AG04449 (cell line): ENCODE results near the gene COPB1.

Experiments
- CTCF ChIA-PET: fragments of 350-600 bp; formaldehyde crosslinking; extraction: SDS; loops from one replicate; lab custom pipeline; 2021; ENCODE audit warnings: antibody characterized with exemption; lab: Yijun Ruan, JAX
- POLR2A ChIA-PET: fragments of 400-600, 350-600 bp; formaldehyde crosslinking; extraction: SDS; loops from one replicate; lab custom pipeline; 2020; ENCODE audit warnings: antibody characterized with exemption, inconsistent platforms; lab: Yijun Ruan, JAX
- DNase-seq: peaks from one replicate; pipeline ENCODE4 v3.0.0-alpha.2; 2010; ENCODE audit warnings: low read depth, low spot score
- H3K4me3 ChIP-seq: 2 replicates; pipeline ENCODE4 v1.5.1; 2011; ENCODE audit warnings: low read depth, mild to moderate bottlenecking, control low read depth, low read length
- TF ChIP-seq, protein P1 (sequence below): IDR thresholded peaks from one replicate; pipeline ENCODE4 v1.5.1; 2011; ENCODE audit warnings: mild to moderate bottlenecking, moderate library complexity, low read length, control low read depth, inconsistent platforms; ENCODE audit not compliant: insufficient read depth; ENCODE audit errors: missing control alignments

Gene COPB1

DNA sequence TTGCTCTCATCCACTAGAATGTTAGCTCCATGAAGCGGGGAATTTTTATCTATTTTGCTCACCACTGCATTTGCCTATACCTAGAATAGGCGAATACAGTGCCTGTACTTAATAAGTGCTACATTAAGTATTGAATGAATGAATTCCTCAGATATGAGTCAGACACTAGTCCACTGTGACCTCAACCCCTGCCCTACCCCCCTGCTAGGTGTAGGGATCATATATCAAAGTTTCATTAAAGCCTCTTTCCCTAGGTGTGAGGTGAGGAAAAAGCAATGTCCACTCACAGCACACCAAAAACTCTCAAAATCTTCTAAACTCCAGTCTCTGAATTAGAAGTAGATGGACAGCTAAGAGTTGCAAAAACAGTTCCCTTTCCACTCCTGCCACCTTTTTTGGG, 30.3 kb upstream of the COPB1 start:
- DNase-seq = no peak
- ChIA-PET CTCF (interaction anchor here (1.2 kb wide), 1 partner anchor 9 kb away, joined by 5 read pairs; the partner anchor contains the start of gene PSMA1), POLR2A (no interaction called here)
- H3K4me3 ChIP-seq = no peak overlapping the region
- TF ChIP-seq, protein P1, sequence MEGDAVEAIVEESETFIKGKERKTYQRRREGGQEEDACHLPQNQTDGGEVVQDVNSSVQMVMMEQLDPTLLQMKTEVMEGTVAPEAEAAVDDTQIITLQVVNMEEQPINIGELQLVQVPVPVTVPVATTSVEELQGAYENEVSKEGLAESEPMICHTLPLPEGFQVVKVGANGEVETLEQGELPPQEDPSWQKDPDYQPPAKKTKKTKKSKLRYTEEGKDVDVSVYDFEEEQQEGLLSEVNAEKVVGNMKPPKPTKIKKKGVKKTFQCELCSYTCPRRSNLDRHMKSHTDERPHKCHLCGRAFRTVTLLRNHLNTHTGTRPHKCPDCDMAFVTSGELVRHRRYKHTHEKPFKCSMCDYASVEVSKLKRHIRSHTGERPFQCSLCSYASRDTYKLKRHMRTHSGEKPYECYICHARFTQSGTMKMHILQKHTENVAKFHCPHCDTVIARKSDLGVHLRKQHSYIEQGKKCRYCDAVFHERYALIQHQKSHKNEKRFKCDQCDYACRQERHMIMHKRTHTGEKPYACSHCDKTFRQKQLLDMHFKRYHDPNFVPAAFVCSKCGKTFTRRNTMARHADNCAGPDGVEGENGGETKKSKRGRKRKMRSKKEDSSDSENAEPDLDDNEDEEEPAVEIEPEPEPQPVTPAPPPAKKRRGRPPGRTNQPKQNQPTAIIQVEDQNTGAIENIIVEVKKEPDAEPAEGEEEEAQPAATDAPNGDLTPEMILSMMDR = no peak

DNA sequence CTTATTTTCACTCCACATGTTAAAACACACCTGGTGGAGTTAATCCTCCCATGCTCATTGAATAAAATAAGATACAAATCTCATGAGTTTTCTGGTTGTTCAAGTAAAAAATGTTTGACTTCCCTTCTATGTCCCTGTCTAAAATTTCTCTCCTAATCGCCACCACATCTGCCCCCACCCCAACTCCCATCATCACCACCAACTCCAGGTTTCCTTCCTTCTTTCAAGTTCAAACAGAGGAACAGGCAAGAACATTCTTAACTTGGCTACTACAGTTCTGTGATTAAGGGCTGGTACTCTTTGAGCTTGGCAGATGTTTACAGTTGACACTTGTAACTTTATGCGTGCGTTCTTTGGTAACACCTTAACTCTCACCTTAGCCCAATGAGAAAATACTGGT, 29.7 kb upstream of the COPB1 start:
- TF ChIP-seq, protein P1 = no peak
- CTCF ChIA-PET = interaction anchor here (1.2 kb wide), 1 partner anchor 9 kb away, joined by 5 read pairs; the partner anchor contains the start of gene PSMA1

DNA sequence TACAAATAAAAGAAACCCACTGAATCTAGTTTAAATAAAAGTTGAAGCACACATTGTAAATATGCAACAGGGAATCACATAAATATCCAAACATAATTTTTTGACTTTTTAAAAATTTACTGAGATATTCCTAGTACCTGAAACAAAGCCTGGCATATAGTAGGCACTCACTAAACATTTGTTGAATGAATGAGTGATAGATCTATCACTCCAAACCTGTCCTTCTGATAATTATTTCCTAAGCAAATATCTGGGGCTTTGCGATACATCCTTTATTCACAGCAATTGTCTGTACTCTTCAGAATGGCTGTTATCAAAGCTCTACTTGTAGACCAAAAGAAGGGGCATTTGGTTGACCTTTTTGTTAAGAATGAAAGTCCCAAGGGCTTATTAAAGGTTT, 23.2 kb upstream of the COPB1 start:
- ChIA-PET CTCF (interaction anchor here (0.6 to 1.1 kb wide), 2 partner anchors 12 to 14 kb away, joined by 3 read pairs; no protein-coding TSS in a partner anchor), POLR2A (no interaction called here)
- no peak for DNase-seq
- TF ChIP-seq, protein P1 = no peak
- no peak overlapping the region for H3K4me3 ChIP-seq

More for the DNA sequence above, 29.7 kb upstream of the COPB1 start:
- DNase-seq = no peak
- H3K4me3 ChIP-seq = no peak overlapping the region
- POLR2A ChIA-PET = no interaction called here

DNA sequence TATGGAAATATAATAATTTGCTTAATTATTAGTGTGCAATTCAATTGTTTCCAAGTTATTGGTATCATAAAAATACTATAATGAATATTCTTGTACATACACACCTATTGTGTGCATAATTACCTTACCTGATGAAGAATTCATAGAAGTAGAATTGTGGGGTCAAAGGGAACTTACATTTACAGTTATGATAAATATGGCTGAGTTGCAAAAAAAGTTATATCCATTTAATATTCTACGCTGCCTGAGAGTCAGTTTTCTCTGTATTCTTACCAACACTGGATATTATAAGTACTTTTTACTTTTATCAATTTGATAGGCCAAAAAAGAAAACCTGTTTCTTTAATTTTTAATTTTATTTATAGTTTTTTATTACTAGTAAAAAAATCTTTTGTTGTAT, 22.6 kb upstream of the COPB1 start:
- H3K4me3 ChIP-seq = no peak overlapping the region
- no peak for DNase-seq
- POLR2A ChIA-PET = no interaction called here
- CTCF ChIA-PET = no interaction called here
- TF ChIP-seq, protein P1 = no peak

DNA sequence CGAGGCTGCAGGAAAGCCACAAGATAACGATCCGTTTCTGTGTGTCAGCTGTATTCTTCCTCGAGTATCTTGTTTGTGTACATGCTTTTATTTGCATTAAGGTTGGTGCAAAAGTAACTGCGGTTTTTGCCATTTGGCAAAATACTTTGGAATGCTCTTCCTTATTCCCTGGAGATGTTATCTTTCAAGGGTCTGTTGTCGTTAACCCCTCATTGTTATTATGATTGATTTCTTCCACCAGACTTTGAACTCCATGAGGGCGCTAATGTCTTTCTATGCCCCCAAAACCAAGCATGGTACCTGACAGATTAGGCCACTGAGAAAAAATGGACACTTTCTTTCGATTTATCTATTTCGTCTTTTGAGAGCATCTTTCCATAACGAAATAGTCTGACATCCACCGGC, 21.1 kb upstream of the COPB1 start:
- ChIA-PET CTCF (interaction anchor here (0.9 to 1.1 kb wide), 2 partner anchors 9 to 20 kb away, joined by 5 read pairs; partner anchors contain the start of gene COPB1), POLR2A (interaction anchor here (0.9 to 1.5 kb wide), 2 partner anchors 21 to 371 kb away, joined by 3 to 7 read pairs; partner anchors contain the start of genes COPB1 and CYP2R1)

More for the DNA sequence above, 21.1 kb upstream of the COPB1 start:
- no peak for DNase-seq
- TF ChIP-seq, protein P1 = no peak
- H3K4me3 ChIP-seq = peak overlapping the region; percentile 93
